ENCODE measurements around the gene TMEM164.
A peak's percentile ranks its signal among the peaks of the same experiment; 100 is the strongest.
"Not testable (repeated sequence)": the region's sequence is repeated elsewhere in the genome, so short reads cannot be mapped to it uniquely, and the experiment has no call there.

The TMEM164 gene

DNA sequence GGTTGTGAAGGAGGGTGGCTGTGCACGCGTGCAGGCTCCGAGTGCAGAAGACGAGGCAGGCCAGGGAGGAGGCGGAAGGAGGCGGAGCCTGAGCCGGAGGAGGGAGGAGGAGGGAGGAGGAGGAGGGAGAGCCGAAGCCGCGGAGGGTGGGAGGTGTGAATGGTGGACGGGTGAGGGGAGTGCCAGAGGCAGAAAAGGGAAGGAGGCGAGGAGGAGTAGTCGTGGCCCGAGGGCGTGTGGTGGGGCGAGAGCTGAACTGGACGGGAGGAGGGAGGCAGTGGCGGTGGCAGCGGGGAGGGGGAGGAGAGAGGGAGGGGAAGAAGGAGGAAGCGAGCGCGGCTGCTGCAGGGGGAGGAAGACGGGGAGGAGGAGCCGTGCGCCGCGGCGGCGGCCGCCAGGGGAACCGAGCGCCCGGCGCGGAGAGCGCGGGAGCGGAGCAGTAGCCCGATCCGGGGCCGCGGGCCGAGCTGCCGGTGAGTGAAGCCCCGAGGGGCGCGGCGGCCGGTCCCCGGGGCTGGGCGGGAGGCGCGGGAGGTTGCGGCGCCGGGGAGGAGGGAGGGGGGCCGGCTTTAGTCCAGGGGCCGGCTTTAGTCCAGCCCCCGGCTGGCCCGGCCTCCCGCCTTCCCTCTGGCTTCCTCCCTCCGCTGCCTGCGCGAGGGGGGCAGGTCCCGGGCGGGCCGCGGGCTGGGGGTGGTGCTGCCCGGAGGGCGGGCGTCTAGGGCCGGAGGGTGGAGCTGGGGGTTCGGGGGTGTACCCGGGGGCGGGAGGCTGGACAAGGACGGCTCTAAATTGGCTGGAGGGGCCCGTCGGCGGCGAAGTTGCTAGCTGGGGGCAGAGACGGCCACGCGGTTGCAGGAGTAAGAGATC lies at the start of gene TMEM164:
TMEM164 (plus strand) TSS at position 815 of the 867 bp plus-strand sequence. CDS start 661 bp downstream, outside the sequence.
- peak; percentile 39 to 67 (median 60) for DNase-seq

DNA sequence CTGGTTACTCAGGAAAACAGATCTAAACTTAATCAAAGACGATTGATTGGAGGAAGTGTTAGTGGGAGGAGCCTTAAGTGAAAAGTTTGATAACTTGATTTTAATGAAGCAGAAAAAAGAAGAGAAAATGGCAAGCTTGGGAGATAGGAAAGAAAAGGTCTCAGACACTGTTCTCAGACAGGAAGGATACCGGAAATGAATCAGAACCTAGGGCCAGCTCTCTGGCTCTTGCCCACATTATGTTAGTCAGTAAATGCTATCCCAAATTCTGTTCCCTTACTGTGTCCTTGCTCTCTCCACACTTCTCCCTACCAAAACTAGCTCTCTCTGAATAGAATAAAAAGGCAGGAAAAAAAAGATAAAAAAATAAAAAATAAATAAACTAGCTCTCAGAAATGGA lies 48.6 kb upstream of the TMEM164 start:
- DNase-seq: no peak

DNA sequence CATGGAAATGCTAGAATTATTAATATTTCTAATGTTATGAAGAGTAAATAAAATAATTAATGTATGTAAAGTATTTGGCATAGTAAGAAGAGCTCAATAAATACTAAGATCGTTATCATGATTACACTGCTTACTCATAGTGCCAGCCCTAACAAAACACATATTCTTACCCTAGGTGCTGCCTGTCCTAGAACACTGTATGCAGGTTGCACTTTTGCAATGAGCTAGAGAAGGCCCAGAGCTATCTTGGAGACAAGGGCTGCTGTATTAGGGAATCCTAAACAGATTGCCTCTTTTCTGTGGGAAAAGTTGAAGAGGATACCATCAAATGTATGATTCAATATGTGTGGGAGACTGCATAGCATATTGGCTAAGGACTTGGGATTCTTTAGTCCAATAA lies 48.0 kb upstream of the TMEM164 start:
- DNase-seq: no peak

DNA sequence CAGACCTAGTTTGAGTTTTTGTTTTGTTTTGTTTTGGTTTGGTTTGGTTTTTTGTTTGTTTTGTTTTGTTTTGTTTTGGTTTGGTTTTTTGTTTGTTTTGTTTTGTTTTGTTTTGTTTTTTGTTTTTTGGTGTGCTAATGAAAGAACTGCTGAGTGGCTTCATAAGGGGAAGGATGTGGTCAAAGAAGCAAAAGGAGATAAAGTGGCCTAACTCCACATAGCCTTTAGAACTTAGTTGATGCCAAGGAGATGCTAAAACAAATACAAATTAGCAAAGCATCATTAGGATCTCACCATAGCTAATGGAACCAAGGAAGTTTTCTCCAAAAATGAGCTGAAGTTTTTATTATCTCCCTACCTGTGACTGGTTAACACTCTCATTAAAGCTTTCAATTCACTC lies 44.6 kb upstream of the TMEM164 start:
- DNase-seq: no peak

DNA sequence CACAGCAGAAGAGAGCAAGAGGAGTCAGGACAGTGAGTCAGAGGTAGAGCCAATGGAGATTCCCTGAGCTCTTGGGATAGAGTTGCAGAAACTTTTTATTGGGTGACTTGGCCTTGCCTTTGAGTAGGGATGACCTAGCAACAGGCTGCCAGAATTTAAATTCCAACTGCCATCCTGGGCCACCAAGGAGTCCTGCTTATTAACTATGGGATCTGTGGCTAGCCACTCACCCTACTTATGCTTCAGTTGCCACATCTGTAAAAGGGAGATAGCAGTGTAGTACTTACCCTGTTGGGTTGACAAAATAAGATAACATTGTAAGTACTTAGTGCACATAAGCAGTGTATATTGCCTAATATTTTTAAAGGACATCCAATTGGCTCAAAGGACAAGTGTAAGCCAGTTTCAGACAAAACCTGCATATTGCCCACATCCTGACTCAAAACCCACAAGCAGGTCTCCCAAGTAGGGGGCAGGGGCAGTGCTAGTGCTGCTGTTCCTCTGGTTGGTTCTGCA lies 43.5 kb upstream of the TMEM164 start:
- no peak for DNase-seq

DNA sequence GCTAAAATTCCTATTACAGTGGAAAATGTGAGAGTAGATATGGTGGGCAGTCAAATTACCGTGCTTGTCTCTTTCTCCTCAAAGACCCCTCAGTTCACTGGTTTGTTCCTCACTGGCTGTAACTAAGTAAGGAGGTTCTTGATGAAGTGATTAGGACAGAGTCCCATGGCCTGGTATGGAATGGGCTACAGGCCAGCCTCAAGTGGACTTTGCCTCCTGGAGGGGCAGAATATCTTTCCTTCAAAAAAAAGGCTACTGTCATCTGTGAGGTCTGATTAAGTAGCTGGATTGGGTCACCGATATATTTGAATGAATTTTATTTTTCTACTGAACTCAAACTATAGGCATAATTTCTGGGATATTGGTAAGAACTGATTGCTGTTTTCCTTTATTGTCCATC lies 38.5 kb upstream of the TMEM164 start:
- DNase-seq: no peak

DNA sequence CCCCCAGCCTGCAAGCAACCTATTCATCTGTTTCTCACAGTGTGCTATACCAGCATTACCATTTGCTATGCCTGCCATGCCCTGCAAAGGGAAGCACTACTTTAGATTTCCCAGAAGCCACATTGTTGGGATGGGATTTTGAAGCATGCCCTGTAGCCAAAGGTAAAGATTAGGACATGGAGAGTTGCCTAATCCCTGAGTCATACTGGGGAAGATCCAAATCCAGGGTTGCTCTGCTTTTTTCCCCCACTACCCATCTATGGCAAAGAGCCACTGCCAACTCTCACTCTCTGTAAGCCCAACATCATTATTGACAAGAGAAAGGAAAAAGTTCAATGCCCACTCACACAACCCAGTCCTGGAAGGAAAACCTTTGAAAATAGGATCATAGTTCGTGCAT lies 36.7 kb upstream of the TMEM164 start:
- no peak for DNase-seq

DNA sequence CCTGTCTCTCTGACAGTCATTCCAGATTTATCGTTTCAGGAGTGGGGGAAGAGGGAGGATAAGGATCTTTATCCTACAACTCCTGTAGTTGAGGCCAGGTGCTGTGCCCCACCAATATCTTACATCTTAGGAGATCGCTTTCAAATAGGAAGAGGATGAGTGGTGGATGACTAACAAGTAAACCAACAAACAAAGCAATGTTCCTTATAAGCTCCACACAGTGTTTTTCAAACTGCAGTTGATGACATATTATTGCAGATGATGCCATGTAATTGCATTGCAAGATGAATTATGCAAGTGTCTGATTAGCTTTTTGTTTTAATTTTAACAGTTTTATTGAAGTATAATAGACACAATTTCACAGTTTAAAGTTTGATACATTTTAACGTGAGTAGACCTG lies 35.8 kb upstream of the TMEM164 start:
- DNase-seq: no peak

DNA sequence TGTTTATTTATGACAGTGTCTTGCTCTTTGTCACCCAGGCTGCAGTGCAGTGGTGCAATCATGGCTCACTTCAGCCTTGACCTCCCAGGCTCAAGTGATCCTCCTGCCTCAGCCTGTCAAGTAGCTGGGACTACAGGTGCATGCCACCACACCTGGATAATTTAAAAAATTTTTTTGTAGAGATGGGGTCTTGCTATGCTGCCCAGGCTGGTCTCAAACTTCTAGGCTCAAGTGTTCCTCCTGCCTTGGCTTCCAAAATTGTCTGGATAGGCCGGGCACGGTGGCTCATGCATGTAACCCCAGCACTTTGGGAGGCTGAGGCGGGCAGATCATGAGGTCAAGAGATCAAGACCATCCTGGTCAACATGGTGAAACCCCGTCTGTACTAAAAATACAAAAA lies 32.1 kb upstream of the TMEM164 start:
- not testable (repeated sequence) for DNase-seq

DNA sequence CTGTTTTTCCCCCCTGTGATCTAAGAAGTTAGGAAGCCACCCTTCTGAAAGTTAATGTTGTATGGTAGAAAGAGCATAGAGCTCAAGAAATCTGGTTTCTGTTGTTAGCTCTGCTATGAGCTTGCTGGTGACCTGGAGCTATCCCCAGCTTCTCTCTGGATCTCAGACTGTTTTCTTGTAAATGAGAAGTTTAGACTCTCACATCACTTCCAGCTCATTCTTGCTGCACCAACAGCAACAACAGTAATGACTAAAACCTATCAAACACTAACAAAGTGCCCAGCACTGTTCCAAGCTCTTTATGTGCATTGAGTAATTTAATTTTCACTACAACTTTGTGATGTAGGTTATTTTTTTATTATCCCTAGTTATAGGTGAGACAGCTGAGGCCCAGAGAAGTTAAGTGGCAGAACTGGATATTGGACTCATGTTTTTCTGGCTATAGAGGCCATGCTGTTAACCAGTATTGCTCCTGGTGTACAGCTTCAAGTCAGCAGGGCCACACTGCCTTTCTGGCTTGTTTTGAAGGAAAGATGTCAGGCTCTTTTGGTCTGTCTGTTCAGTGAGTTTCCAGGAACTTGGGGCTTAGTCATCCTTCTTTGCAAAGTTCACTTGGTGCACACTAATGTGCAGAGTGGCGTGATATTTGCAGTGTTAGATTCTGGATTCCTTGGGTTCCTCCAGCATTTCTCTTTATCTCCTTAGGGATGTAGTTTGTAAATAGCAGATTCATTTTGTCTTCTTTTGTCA lies 27.8 kb upstream of the TMEM164 start:
- no peak for DNase-seq

DNA sequence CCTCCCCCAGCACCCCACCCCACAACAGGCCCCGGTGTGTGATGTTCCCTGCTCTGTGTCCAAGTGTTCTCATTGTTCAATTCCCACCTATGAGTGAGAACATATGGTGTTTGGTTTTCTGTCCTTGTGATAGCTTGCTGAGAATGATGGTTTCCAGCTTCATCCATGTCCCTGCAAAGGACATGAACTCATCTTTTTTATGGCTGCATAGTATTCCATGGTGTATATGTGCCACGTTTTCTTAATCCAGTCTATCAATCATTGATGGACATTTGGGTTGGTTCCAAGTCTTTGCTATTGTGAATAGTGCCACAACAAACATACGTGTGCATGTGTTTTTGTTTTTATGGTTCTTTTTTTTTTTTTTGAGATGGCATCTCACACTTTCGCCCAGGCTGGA lies 17.7 kb upstream of the TMEM164 start:
- DNase-seq: not testable (repeated sequence)

DNA sequence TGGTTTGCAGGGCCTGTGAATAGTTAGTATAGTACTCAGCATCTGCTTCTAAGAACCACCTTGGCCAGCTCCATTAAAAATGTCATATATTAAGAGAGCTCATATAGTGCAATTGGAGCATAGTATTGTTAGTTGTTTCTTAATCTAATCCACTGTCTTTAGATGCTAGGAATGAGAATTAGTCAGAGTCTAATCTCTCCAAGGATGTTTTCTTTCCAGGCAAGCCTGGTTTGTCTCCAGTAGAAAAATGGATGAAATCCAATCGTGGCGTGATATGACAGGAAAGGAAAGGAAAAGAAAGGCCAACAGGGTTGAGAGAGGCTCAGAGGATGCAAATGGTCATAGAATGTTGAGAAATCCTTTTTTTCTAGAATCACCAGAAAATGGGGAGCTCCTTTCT lies 15.0 kb upstream of the TMEM164 start:
- DNase-seq: no peak

DNA sequence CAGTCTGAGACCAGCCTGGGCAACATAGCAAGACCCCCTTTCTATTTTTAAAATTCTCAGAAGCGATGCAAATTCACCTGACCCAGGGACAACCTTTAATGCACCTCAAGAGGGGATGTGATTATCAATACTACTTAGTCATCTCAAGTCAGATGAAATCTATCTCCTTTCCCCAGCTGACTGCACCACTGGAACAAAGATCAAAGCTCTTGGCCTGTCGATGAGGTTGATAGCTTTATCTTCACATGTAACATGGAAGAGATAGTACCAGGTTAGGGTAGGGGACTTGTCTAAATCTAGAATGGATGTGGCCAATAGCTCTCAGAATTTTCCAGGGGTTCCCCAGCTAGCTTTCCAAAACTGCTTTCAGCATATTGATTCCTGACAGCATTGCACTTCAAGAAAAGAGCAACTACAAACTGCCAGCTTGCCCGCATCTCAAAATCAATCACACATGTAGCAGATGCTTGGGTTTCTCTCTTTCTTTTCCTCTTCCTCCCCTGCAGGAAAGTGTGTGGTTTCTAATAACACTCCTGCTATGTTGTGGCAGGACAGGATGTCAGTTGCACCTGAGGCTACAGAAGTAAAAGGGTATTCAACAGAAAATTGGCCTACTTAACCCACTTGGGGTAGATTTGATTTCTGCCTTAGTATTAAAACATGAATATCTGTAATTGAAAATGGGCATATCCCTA lies 12.2 kb upstream of the TMEM164 start:
- DNase-seq: no peak

DNA sequence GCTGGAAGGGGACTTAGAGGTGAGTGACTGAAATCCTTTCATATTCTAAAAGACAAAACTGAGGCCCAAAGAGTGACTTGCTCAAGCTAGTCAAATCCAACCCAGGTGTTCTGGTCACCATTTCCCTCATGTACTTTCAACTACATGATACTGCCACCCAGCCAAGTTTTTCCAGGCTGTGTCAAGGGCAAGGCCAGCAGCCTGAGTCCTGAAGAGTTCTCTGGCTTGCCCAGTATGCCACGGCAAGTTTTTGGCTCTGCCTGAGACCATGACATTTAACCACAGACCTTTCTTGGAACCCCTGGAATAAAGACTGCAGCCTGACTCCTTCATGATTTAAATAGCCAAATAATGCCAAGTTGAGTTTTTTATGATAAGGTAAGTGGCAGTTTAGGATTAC lies 10.7 kb upstream of the TMEM164 start:
- DNase-seq: no peak

DNA sequence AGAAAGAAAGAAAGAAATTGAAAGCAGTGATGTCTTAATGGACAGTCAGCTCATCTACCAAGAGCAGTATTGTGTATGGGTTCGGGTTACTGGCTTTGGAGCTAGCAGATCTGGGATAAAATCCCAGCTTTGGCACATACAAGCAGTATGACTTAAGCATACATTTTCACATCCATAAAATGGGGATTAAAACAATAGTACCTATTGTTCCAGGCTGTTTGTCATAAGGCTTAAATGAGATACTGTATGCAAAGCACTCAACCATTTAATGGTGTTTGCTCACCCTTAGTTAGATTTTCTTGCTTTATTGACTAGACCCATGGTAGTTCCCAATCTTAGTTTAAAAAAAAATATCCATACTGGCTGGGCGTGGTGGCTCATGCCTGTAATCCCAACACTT lies 7.8 kb upstream of the TMEM164 start:
- DNase-seq: no peak

DNA sequence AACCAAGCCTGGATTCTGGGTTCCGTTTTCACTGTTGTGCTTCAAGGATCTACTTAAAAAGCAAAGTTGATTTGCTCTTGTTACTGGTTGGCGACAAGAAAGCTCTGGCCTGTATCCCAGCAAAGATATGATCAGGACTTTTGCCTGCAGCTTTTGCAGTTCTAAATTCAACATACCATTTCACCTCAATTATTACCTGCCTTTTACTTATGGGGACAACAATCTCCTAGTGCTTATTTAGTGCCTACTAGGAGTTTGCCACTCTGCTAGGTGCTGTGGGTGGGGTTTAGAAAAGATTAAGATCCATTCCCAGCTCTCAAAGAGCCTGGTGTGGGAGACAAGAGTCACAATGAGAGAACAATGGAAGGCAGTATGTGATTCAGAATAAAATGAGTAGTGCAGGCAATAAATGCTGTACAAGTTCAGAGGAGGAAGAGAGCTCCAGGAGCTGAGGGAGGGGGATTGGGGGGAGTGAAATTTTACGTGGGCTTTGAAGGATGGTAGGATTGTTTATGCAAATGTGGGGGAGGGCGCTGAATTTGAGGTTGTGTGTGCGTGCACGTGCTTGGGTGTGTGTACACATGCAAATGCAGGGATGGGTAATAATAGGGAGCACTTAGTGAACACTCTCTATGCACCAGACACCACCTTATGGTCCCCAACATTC lies 5.0 kb upstream of the TMEM164 start:
- DNase-seq: no peak

DNA sequence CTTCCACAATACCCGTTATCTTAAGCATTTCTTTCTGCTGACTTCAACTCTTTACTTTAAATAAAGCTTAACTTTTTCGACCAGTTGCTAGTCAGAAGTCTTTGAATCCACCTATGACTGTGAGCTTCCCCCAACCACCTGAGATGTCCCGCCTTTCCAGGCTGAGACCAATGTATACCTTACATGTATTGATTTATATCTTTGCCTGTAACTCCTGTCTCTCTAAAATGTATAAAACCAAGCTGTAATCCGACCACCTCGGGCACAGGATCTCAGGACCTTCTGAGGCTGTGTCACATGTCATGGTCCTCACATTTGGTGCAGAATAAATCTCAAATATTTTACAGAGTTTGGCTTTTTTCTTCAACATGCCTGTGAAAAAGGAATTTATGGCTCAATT lies 2.9 kb upstream of the TMEM164 start:
- DNase-seq: no peak

DNA sequence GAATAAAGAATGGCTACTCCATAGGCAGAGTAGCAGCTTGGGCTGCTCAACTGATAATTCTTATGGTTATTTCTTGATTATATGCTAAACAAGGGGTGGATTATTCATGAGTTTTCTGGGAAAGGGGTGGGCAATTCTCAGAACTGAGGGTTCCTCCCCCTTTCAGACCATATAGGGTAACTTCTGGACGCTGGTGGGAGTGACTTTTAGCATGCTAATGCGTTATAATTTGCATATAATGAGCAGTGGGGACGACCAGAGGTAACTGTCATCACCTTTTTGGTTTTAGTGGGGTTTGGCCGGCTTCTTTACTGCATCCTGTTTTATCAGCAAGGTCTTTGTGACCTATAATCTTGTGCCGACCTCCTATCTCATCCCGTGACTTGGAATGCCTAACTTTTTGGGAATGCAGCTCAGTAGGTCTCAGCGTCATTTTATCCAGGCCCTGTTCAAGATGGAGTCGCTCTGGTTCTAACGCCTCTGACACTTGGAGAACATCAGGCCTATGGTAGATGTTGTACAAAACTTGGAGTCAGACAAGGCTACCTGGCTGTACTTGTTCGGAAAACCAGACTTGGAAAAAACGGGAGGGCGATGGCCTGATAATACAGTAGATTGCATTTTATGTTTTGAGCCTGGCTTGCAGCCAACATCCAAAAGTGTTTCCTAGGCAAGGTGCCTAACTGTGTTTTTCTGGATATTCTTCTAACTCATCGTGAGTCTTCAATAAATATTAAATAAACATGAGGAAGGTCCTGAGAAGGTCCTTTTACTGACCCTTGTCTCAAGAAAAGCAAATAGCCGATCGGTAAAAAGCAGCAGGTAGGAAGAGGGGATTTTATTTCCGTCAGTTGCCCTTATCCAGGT lies 1.8 kb upstream of the TMEM164 start:
- DNase-seq: no peak

DNA sequence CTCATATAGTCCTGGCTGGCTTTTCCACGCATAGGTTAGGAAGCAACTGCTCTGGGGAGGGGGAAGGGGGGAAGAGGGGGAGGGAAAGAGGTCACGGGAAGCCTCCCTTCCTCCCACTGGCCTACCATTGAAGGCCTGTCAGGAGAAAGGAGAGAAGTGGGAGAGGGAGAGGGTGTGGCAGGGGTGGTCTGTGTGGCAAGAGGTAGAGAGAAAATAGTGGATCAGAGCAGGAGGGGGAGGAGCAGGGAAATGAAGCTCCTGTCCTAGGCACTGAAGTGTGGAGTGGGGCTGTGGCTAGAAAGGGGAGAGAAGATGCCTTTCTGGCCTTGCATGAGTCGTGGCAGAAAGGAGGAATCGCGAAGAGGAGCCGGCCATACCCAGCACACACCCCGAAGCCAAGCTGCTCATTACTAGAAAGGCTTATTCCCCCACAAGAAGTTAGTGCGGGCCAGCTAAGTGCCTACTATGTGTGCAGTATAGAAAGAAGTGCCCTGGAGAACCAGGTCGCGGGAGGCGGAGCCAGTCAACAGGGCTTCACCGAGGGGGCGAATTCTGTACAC lies 1.1 kb upstream of the TMEM164 start:
- no peak for DNase-seq

DNA sequence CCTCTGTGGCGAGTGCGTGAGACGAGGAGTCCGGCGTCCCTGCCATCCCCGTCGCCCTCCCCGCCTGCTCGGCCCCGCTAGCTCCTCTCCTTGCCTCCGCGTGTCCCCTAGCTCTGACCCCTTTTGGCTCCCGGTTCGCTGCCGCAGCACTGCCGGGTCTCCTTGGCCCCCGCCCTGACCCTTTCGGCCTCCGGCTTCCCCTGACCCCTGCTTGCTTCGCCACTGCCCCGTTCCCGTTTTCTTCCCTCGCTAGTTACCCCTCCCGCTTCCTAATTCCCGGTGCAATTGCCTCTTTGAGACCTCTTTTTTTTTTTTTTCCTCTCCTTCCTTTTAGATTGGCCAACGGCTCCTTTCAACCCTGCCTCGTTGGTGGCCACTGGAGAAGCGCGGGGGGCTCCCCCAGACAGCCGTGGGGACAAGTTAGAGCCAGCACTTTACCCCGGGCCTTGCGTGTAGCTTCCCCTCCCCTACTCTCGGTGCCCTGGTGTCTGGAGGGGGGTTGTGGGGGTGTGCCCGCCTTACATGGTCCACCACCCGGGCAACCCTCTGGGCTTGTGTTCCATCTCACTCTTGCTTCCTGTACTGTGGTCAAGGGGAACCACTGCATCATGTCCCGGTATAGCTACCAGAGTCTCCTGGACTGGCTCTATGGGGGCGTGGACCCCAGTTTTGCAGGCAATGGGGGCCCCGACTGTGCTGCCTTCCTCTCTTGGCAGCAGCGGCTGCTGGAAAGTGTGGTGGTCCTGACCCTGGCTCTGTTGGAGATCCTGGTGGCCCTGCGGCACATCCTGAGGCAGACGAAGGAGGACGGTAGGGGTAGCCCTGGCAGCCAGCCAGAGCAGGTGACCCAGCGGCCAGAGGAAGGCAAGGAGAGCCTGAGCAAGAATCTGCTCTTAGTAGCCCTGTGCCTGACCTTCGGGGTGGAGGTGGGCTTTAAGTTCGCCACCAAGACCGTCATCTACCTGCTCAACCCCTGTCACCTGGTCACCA lies 548 bp downstream of the TMEM164 start:
- peak in 1 of 4 experiments; percentile 13 for DNase-seq
